ENCODE measurements around the gene ZDHHC11B.

DNA sequence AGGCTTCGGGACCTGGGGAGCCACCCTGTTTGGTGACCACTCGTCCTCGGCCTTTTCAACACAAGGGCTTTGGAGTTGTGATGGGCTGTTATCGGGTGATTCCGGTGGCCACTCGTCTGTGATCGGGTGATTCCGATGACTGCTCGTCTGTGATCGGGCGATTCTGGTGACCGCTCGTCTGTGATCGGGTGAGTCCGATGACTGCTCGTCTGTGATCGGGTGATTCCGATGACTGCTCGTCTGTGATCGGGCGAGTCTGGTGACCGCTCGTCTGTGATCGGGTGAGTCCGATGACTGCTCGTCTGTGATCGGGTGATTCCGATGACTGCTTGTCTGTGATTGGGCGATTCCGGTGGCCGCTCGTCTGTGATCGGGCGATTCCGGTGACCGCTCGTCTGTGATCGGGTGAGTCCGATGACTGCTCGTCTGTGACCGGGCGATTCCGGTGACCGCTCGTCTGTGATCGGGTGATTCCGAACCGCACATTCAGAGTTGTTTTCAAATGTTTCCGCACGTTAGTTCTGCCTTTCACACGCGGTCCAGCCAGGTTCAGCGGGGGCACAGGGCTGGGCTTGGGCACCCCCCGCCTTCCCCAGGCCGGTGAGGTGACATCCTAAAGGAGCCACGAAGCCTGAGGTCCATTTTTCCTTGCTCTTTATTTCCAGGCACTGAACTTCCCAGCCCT, 121.6 kb downstream of the ZDHHC11B start:
- TF ChIP-seq NFRKB (IDR thresholded peaks at IDR 0.05) (no peak), FOXK2 (IDR thresholded peaks at IDR 0.05) (no peak), BHLHE40 (IDR thresholded peaks at IDR 0.05; ENCODE audit: borderline replicate concordance) (no peak), SUZ12 (IDR thresholded peaks at IDR 0.05) (no peak), SP1 (IDR thresholded peaks at IDR 0.05) (no peak)

All from HEK293T (cell line).